Retinal pigment epithelial cell (primary cell): ENCODE results near the gene PSMD6.

Experiments used
- DNase-seq: peaks from one replicate; pipeline ENCODE4 v3.0.0-alpha.2; 2010; ENCODE audit warnings: low read depth
- H3K4me3 ChIP-seq: 2 replicates; pipeline ENCODE4 v1.5.1; 2011; ENCODE audit warnings: mild to moderate bottlenecking, low read length, control low read depth, moderate library complexity
- TF ChIP-seq, protein P1 (sequence below): conservative IDR thresholded peaks from 2 replicates; pipeline ENCODE4 v1.5.1; 2011; ENCODE audit warnings: low read depth, low read length, control low read depth, inconsistent platforms

PSMD6 gene

DNA sequence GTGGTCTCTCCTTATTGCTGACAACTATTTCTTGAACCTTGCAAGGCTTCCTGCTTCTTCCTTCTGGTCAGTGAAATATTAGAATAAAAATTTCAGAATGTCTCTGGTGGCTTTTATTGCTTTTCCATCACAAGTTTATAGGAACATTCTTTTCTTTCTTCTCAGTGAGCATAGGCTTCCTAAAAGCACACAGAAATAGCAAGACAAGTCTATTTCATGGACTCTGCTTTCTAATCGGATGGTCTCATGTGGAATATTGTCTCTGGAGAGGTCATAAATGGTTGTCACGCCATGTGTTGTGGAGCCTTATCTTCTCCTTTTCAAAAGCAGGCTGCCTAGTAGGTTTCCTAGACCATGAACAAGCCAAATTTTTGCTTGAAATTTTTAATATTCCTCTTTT is 9.8 kb upstream of the PSMD6 start:
- H3K4me3 ChIP-seq: no peak overlapping the region
- TF ChIP-seq, protein P1, sequence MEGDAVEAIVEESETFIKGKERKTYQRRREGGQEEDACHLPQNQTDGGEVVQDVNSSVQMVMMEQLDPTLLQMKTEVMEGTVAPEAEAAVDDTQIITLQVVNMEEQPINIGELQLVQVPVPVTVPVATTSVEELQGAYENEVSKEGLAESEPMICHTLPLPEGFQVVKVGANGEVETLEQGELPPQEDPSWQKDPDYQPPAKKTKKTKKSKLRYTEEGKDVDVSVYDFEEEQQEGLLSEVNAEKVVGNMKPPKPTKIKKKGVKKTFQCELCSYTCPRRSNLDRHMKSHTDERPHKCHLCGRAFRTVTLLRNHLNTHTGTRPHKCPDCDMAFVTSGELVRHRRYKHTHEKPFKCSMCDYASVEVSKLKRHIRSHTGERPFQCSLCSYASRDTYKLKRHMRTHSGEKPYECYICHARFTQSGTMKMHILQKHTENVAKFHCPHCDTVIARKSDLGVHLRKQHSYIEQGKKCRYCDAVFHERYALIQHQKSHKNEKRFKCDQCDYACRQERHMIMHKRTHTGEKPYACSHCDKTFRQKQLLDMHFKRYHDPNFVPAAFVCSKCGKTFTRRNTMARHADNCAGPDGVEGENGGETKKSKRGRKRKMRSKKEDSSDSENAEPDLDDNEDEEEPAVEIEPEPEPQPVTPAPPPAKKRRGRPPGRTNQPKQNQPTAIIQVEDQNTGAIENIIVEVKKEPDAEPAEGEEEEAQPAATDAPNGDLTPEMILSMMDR: no peak
- DNase-seq: no peak

DNA sequence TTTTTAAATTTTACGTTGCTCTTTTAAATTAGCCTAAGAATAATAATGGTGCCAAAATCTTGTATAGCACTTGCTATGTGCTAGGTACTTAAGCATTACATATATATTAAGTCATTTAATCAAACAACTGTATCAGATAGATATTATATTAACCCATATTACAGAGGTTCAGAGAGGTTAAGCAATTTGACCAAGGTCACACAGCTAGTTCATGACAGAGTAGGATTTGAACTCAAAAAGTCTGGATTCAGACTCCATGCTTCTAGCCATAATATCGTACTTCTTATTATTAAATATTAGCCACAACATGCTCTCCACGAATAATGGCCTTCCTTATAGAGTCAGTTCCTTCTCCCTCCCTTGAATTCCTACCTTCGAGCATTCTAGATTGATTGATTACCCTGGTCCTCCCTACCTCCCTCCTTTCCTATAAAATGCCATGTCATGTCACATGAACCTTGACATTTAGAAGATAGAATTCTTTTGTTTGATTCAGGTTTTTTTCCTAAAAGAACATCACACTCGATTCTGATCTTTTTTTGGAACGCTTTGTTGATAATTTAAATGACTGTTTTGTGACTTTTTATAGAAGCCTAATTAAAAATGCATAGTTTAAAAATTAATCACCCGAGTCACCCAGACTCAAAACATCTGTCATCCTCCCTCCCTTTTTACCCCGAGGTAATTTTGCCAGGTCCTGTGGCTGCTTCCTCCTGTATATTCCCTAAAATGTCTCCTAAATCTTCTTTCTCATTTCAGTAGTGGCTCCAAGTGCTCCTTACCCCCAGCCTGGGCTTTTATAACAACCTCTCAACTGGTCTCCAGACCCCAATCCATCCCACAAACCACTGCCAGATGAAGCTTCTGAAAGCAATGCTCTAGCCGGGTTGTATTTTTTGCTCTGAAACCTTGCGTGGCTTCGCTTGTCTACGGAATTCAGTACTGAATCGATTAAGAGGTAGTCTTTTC is 8.5 kb upstream of the PSMD6 start:
- TF ChIP-seq, protein P1: no peak
- DNase-seq: no peak
- H3K4me3 ChIP-seq: no peak overlapping the region

DNA sequence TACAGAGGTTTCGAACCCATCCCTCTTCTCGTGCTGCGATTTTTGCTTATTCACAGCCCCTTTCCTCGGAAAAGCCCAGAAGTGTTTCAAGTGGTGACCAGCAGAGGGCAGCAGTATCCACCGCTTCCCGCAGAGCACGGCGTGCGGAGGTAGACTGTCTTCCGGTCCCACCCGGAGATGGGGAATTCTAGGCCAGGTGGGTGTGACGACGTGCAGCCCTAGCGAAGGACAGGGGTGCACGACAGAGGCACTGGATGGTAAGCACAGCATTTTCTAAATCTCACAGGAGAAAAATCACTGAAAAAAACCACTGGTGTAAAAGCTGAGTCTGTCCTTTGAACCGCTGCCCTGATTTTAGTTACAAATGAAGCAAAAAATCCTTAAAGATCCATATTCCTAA is 7.4 kb upstream of the PSMD6 start:
- DNase-seq: no peak
- peak overlapping the region; percentile 18 for H3K4me3 ChIP-seq
- TF ChIP-seq, protein P1: peak; percentile 86

DNA sequence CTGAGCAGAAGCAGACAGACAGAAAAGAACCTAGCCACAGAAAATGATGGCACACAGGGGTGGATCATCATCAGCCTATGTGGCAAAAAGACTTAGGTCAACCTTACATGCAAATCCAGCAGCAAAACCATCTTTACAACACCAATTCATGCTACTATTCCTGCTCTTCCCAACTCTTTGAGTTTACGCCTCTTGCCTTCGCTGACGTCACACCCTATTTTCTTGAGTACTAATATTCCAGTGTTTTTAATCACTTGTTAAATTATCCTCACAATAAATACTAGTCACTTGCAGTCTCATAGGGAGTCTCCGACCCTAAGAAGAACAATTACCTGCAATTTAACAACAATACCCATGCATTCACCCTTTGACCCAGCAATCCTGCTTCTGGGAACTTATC is 6.0 kb upstream of the PSMD6 start:
- no peak for DNase-seq
- H3K4me3 ChIP-seq: no peak overlapping the region
- TF ChIP-seq, protein P1: no peak

GRCh38 chr3:64028754-64029153 is 5.5 kb upstream of the PSMD6 start:
- no peak overlapping the region for H3K4me3 ChIP-seq
- TF ChIP-seq, protein P1: no peak
- no peak for DNase-seq

GRCh38 chr3:64027658-64028057 is 4.4 kb upstream of the PSMD6 start:
- no peak overlapping the region for H3K4me3 ChIP-seq
- DNase-seq: no peak
- TF ChIP-seq, protein P1: no peak

GRCh38 chr3:64026346-64026745 is 3.1 kb upstream of the PSMD6 start:
- DNase-seq: no peak
- TF ChIP-seq, protein P1: no peak
- no peak overlapping the region for H3K4me3 ChIP-seq
